ENCODE results near the gene CECR2.

GRCh38 chr22:17380359-17381087 lies 11.3 kb downstream of the CECR2 start:
- TF ChIP-seq CTCF (IDR thresholded peaks at IDR 0.05; ENCODE audit: borderline replicate concordance, extremely low read depth, low read length, poor library complexity, severe bottlenecking), result no peak
- no peak for TF ChIP-seq EZH2 (IDR thresholded peaks at IDR 0.05; ENCODE audit: borderline replicate concordance, low read depth, low read length, severe bottlenecking)
